A549 (cell line): ENCODE measurements around the gene KCNA3. TPM values are rescaled to one million over a fixed set of nuclear protein-coding genes. Genes with fewer than 3 reads are reported as not detected.

ENCODE experiments used
- ATAC-seq, 2 experiments: fragments of 200-7000 bp in 1 of 2; fragments of >200 bp in 1 of 2; cut with Nextera tagmentation in 1 of 2; cut with Tn5 transposase in 1 of 2; 3 replicates each; pipeline versions ENCODE4 v1.8.0 to v1.9.1; 2018 to 2020; ENCODE audit warnings: mild to moderate bottlenecking in 1 of 2, moderate library complexity in 1 of 2
- CTCF ChIA-PET: fragments of 300-600 bp; sonication (Branson Sonifier 250); formaldehyde crosslinking; extraction: SDS; loops from one replicate; lab custom pipeline; 2021; ENCODE audit warnings: antibody characterized with exemption, inconsistent platforms; lab: Yijun Ruan, JAX
- POLR2A ChIA-PET: fragments of 350-600 bp; formaldehyde crosslinking; extraction: SDS; loops from one replicate; lab custom pipeline; 2021; ENCODE audit warnings: antibody characterized with exemption, inconsistent platforms; lab: Yijun Ruan, JAX
- DNase-seq, 2 experiments: peaks; one replicate each; pipeline versions ENCODE4 v3.0.0 to v3.0.0-alpha.2; 2011 to 2016; ENCODE audit warnings: low read depth in 1 of 2, low spot score in 1 of 2
- FAIRE-seq: peaks from 2 replicates; lab custom pipeline; 2011; peaks lifted over from hg19 to GRCh38; lab: Jason Lieb, UNC
- H3K27ac ChIP-seq, 2 experiments: fragments of >200 bp; sonication (Bioruptor Twin); formaldehyde crosslinking; 3 replicates each; pipeline ENCODE4 v1.5.1; 2016 to 2017
- H3K4me1 ChIP-seq: fragments of >200 bp; sonication (Bioruptor Twin); formaldehyde crosslinking; 3 replicates; pipeline ENCODE4 v1.6.1; 2016
- H3K4me2 ChIP-seq: fragments of >200 bp; sonication (Bioruptor Twin); formaldehyde crosslinking; 3 replicates; pipeline ENCODE4 v1.6.1; 2016
- H3K4me3 ChIP-seq: fragments of >200 bp; sonication (Bioruptor Twin); formaldehyde crosslinking; 3 replicates; pipeline ENCODE4 v1.5.1; 2016
- H3K9me3 ChIP-seq: fragments of >200 bp; sonication (Bioruptor Twin); formaldehyde crosslinking; 3 replicates; pipeline ENCODE4 v1.6.1; 2016
- BCL3 ChIP-seq: fragments of >200 bp; sonication (Bioruptor Twin); formaldehyde crosslinking; IDR thresholded peaks from 3 replicates; pipeline ENCODE4 v1.6.1; 2016
- CHD2 ChIP-seq: fragments of 150-350 bp; IDR thresholded peaks from 2 replicates; pipeline ENCODE4 v1.6.1; 2014; ENCODE audit warnings: low read length; ENCODE audit not compliant: partially characterized antibody
- E2F6 ChIP-seq: IDR thresholded peaks from 2 replicates; pipeline ENCODE4 v1.6.1; 2012; ENCODE audit warnings: low read depth, borderline replicate concordance
- ELK1 ChIP-seq: fragments of 150-350 bp; IDR thresholded peaks from 2 replicates; pipeline ENCODE4 v1.6.1; 2014; ENCODE audit warnings: low read depth, mild to moderate bottlenecking, low read length
- EP300 ChIP-seq, 2 experiments: fragments of >200 bp; sonication (Bioruptor Twin); formaldehyde crosslinking; IDR thresholded peaks; 2 replicates in 1 of 2; 3 replicates in 1 of 2; pipeline ENCODE4 v1.6.1; 2016 to 2017
- GATA3 ChIP-seq: IDR thresholded peaks from 2 replicates; pipeline ENCODE4 v1.6.1; 2012; ENCODE audit warnings: borderline replicate concordance
- HES2 ChIP-seq: fragments of >200 bp; sonication (Bioruptor Twin); formaldehyde crosslinking; IDR thresholded peaks from 2 replicates; pipeline ENCODE4 v1.6.1; 2016
- HOXB13 ChIP-seq: fragments of 250-450 bp; sonication (Bioruptor Pico); IDR thresholded peaks from 2 replicates; pipeline ENCODE4 v1.5.0; 2020; ENCODE audit warnings: low read depth, mild to moderate bottlenecking, moderate library complexity
- JUN ChIP-seq, 2 experiments: fragments of >200 bp; sonication (Bioruptor Twin); formaldehyde crosslinking; IDR thresholded peaks; 2 replicates in 1 of 2; 3 replicates in 1 of 2; pipeline ENCODE4 v1.6.1; 2016 to 2017
- JUNB ChIP-seq: fragments of >200 bp; sonication (Bioruptor Twin); formaldehyde crosslinking; IDR thresholded peaks from 2 replicates; pipeline ENCODE4 v1.6.1; 2016
- KDM5A ChIP-seq: fragments of 200-600 bp; sonication (generic); IDR thresholded peaks from 2 replicates; pipeline ENCODE4 v1.6.1; 2016; ENCODE audit warnings: antibody characterized with exemption, mild to moderate bottlenecking
- MAFK ChIP-seq: fragments of 450-650 bp; IDR thresholded peaks from 2 replicates; pipeline ENCODE4 v1.6.1; 2014; ENCODE audit not compliant: partially characterized antibody
- NFE2L2 ChIP-seq: fragments of 150-350 bp; conservative IDR thresholded peaks from 2 replicates; pipeline ENCODE4 v1.6.1; 2014; ENCODE audit warnings: low read length
- NPAS2 ChIP-seq: fragments of 250-450 bp; sonication (Bioruptor Pico); IDR thresholded peaks from 2 replicates; pipeline ENCODE4 v1.8.0; 2022; ENCODE audit warnings: mild to moderate bottlenecking, moderate library complexity, borderline replicate concordance
- REST ChIP-seq: fragments of 200-600 bp; sonication (generic); IDR thresholded peaks from 2 replicates; pipeline ENCODE4 v1.6.1; 2016; ENCODE audit warnings: antibody characterized with exemption, mild to moderate bottlenecking, moderate library complexity
- RNF2 ChIP-seq: fragments of 200-600 bp; sonication (generic); IDR thresholded peaks from 2 replicates; pipeline ENCODE4 v1.6.1; 2016; ENCODE audit warnings: low read depth, mild to moderate bottlenecking, antibody characterized with exemption, moderate library complexity, borderline replicate concordance
- SREBF2 ChIP-seq: fragments of 450-650 bp; IDR thresholded peaks from 2 replicates; pipeline ENCODE4 v1.6.1; 2014; ENCODE audit warnings: mild to moderate bottlenecking, moderate library complexity
- USF2 ChIP-seq: fragments of 450-650 bp; IDR thresholded peaks from 2 replicates; pipeline ENCODE4 v1.6.1; 2014; ENCODE audit warnings: antibody characterized with exemption
- ZFP36 ChIP-seq: fragments of 450-650 bp; IDR thresholded peaks from 2 replicates; pipeline ENCODE4 v1.6.1; 2014; ENCODE audit warnings: borderline replicate concordance; ENCODE audit not compliant: partially characterized antibody
- ZSCAN20 ChIP-seq: fragments of 250-450 bp; sonication (Bioruptor Pico); IDR thresholded peaks from 2 replicates; pipeline ENCODE4 v1.8.0; 2022; ENCODE audit warnings: mild to moderate bottlenecking, moderate library complexity
- WGBS: methylation state at CpG from one replicate; pipeline ENCODE4 v1.1.6; 2017; ENCODE audit errors: missing lambda C conversion rate; 5-methylcytosine and 5-hydroxymethylcytosine counted together
- polyA plus RNA-seq, 4 experiments: library from polyadenylated mRNA; depleted of rRNA in 3 of 4; stranded (reverse); fragments of >200 nt; fragmentation: RNase III in 1 of 4; extraction: RNeasy Plus Mini Kit Qiagen cat#74134 plus additional on column Dnase treatment in 1 of 4; gene quantifications; 2 replicates in 3 of 4; 3 replicates in 1 of 4; pipeline ENCODE4 v1.2.3, GENCODE V29; 2011 to 2017

KCNA3 gene
- polyA plus RNA-seq, 2 of the 4 experiments (the other 2 are of a cell fraction), result not detected

- H3K4me3 ChIP-seq, result no peak overlapping the region
- TF ChIP-seq EP300 (IDR thresholded peaks at IDR 0.05) (no peak), HES2 (no peak), USF2 (no peak), REST (no peak), HOXB13 (no peak), BCL3 (no peak), ZFP36 (no peak), ZSCAN20 (no peak), NPAS2 (CRISPR knock-in tag) (no peak), NFE2L2 (no peak), KDM5A (no peak), E2F6 (no peak), JUNB (no peak), RNF2 (no peak), GATA3 (no peak), SREBF2 (no peak)
- H3K9me3 ChIP-seq, result no peaks in the 10 kb centered on the region
- 0% methylated on average over 4 of the region's 4 CpGs for WGBS
- no peak overlapping the region for H3K4me2 ChIP-seq
- ChIA-PET CTCF (interaction anchor here (1.2 to 1.6 kb wide), 2 partner anchors 53 to 92 kb away, joined by 3 to 4 read pairs; no protein-coding TSS in a partner anchor), POLR2A (no interaction called here)
- H3K27ac ChIP-seq, result no peak overlapping the region
- H3K4me1 ChIP-seq, result no peaks in the 10 kb centered on the region
- no peak for ATAC-seq
- no peak for FAIRE-seq
- no peak for DNase-seq
Observed at GRCh38 chr1:110672753-110673108, 2.0 kb downstream of the KCNA3 start.

- 2% methylated on average over 12 of the region's 12 CpGs for WGBS
- POLR2A ChIA-PET, result no interaction called here
Observed at GRCh38 chr1:110672001-110672752, 2.6 kb downstream of the KCNA3 start.

More at GRCh38 chr1:110672001-110672752, 2.6 kb downstream of the KCNA3 start:
- FAIRE-seq (no peak), DNase-seq (no peak), ATAC-seq (no peak)
- no peaks in the 10 kb centered on the region for H3K4me1 ChIP-seq
- CTCF ChIA-PET, result no interaction called here
- no peak overlapping the region for H3K27ac ChIP-seq
- H3K4me3 ChIP-seq, result no peak overlapping the region
- no peak overlapping the region for H3K4me2 ChIP-seq
- no peaks in the 10 kb centered on the region for H3K9me3 ChIP-seq
- TF ChIP-seq MAFK (no peak), HES2 (no peak), CHD2 (no peak), JUN (IDR thresholded peaks at IDR 0.05) (no peak), ELK1 (no peak)
